ENCODE results near the gene HSPA1B. TPM values are rescaled to one million over a fixed set of nuclear protein-coding genes. Genes with fewer than 3 reads are reported as not detected.

HSPA1B gene
- polyA plus RNA-seq, 1 of the 3 experiments (the other 2 are of a cell fraction): 96.3 TPM

GRCh38 chr6:31874836-31875572 lies 47.5 kb downstream of the HSPA1B start (continued):
- TF ChIP-seq IRF3 (IDR thresholded peaks at IDR 0.05; ENCODE audit: low read depth, low read length) (no peak), FOXM1 (IDR thresholded peaks at IDR 0.05; ENCODE audit: low read depth) (no peak), RAD21 (IDR thresholded peaks at IDR 0.05; ENCODE audit: low read length) (no peak), USF2 (IDR thresholded peaks at IDR 0.05; ENCODE audit: borderline replicate concordance, low read depth, low read length) (no peak), ELF1 (IDR thresholded peaks at IDR 0.05) (no peak), RCOR1 (IDR thresholded peaks at IDR 0.05; ENCODE audit: low read length) (no peak), REST (IDR thresholded peaks at IDR 0.05; ENCODE audit: low read depth, low read length) (no peak), RXRA (IDR thresholded peaks at IDR 0.05; ENCODE audit: borderline replicate concordance, low read depth) (no peak)

- Histone ChIP-seq H3K4me1 (ENCODE audit: control insufficient read depth in 1 of 2, insufficient read depth in 2 of 2, low read depth in 1 of 2, low read length in 1 of 2) (peaks cover 0 to under 1% of the 10 kb centered on the region in 2 experiments; a peak in 1 of 4 replicates), H3K79me2 (ENCODE audit: insufficient read depth) (no peaks in the 10 kb centered on the region), H4K20me1 (ENCODE audit: insufficient read depth) (no peaks in the 10 kb centered on the region), H3K9me2 (no peaks in the 10 kb centered on the region), H3F3A (replicated peaks; ENCODE audit: insufficient read depth) (no peaks in the 10 kb centered on the region), H2AFZ (ENCODE audit: low read depth) (no peak overlapping the region), H3K4me2 (no peak overlapping the region), H3K36me3 (replicated peaks in 1 of 2; ENCODE audit: control insufficient read depth in 1 of 2, insufficient read depth in 2 of 2, low read length in 1 of 2) (peaks cover 0 to 12% of the 10 kb centered on the region in 2 experiments), H3K27me3 (ENCODE audit: insufficient read depth) (no peaks in the 10 kb centered on the region), H3K9me3 (no peaks in the 10 kb centered on the region), H3K4me3 (ENCODE audit: low read depth in 2 of 2, low read length in 1 of 2) (no peak overlapping the region), H3K27ac (ENCODE audit: low read depth in 2 of 2, low read length in 1 of 2) (no peak overlapping the region), H3K9ac (no peak overlapping the region)
- ChIA-PET POLR2A (no interaction called here), CTCF (interaction anchor here (0.8 to 2.3 kb wide), 4 partner anchors 8 to 39 kb away, joined by 3 to 16 read pairs (median 3); no protein-coding TSS in a partner anchor)
- no peak for DNase-seq
- TF ChIP-seq ELF1 (IDR thresholded peaks at IDR 0.05): no peak
- TF ChIP-seq MEF2A (IDR thresholded peaks at IDR 0.05; ENCODE audit: borderline replicate concordance, low read depth): no peak
- WGBS (ENCODE audit: low lambda C conversion rate): 67% methylated on average over 5 of the region's 5 CpGs
Measured at GRCh38 chr6:31875877-31876276, 48.3 kb downstream of the HSPA1B start.
